Transverse colon (tissue), 4 donors: ENCODE measurements around the gene CXCL17.

Source experiments
- EP300 ChIP-seq: sonication (generic); formaldehyde crosslinking; IDR thresholded peaks from one replicate; pipeline ENCODE4 v1.6.1; 2017; ENCODE audit warnings: antibody characterized with exemption, low read depth
- POLR2A ChIP-seq: fragments of 450-650 bp; IDR thresholded peaks from one replicate; pipeline ENCODE4 v1.6.1; 2016; ENCODE audit warnings: antibody characterized with exemption, mild to moderate bottlenecking, moderate library complexity
- POLR2AphosphoS5 ChIP-seq, 3 donors: sonication (generic); formaldehyde crosslinking; IDR thresholded peaks; one replicate each; pipeline ENCODE4 v1.6.1; 2016; ENCODE audit warnings: antibody characterized with exemption in 3 of 3
- TF ChIP-seq, protein P1 (sequence below), 5 experiments: fragments of 200-600 bp in 3 of 5; fragments of 450-650 bp in 2 of 5; sonication (generic) in 3 of 5; IDR thresholded peaks; 1 replicate in 2 of 5; 2 replicates in 3 of 5; pipeline ENCODE4 v1.5.1; 2016 to 2017; ENCODE audit warnings: antibody characterized with exemption in 5 of 5, inconsistent platforms in 3 of 5, mild to moderate bottlenecking in 2 of 5, moderate library complexity in 1 of 5

DNA sequence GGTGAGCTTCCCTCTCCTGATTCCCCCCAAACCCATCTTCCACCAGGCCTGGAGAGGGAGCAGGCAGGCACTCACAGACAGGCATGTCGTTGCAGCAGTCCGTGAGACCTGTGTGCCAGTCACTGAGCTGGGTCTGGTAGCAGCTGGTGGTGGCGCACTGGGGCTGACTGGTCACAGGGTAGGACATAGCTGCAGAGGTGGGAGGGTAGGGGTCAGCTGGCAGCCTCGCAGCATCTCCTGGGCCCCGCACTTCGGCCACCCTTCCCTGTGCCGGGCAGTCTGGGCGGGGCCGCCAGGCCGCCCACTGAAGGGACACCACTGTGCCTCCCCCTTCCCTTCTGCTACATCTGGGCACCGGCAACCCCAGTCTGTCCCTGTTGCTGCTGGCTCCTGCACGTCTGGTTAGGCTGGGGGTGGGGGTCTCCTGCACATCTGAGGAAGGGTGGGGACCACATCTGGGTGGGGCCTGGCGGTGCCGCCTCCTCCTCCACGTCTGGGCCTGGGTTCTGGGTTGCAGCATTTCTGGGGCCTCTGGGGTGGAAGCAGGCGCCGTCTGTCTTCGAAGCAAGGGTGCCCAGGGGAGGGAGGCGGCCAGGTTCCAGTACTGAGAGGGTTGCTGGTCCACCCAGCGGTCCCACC is 53.8 kb downstream of the CXCL17 start:
- TF ChIP-seq, protein P1, sequence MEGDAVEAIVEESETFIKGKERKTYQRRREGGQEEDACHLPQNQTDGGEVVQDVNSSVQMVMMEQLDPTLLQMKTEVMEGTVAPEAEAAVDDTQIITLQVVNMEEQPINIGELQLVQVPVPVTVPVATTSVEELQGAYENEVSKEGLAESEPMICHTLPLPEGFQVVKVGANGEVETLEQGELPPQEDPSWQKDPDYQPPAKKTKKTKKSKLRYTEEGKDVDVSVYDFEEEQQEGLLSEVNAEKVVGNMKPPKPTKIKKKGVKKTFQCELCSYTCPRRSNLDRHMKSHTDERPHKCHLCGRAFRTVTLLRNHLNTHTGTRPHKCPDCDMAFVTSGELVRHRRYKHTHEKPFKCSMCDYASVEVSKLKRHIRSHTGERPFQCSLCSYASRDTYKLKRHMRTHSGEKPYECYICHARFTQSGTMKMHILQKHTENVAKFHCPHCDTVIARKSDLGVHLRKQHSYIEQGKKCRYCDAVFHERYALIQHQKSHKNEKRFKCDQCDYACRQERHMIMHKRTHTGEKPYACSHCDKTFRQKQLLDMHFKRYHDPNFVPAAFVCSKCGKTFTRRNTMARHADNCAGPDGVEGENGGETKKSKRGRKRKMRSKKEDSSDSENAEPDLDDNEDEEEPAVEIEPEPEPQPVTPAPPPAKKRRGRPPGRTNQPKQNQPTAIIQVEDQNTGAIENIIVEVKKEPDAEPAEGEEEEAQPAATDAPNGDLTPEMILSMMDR (IDR thresholded peaks at IDR 0.05), result no peak
- TF ChIP-seq POLR2AphosphoS5 (IDR thresholded peaks at IDR 0.05) (no peak), POLR2A (no peak), EP300 (no peak)
